ENCODE measurements around the gene ATP1B1. TPM values are rescaled to one million over a fixed set of nuclear protein-coding genes. Genes with fewer than 3 reads are reported as not detected.

Gene ATP1B1
- 15.5 and 32.1 TPM in 2 replicates for total RNA-seq

DNA sequence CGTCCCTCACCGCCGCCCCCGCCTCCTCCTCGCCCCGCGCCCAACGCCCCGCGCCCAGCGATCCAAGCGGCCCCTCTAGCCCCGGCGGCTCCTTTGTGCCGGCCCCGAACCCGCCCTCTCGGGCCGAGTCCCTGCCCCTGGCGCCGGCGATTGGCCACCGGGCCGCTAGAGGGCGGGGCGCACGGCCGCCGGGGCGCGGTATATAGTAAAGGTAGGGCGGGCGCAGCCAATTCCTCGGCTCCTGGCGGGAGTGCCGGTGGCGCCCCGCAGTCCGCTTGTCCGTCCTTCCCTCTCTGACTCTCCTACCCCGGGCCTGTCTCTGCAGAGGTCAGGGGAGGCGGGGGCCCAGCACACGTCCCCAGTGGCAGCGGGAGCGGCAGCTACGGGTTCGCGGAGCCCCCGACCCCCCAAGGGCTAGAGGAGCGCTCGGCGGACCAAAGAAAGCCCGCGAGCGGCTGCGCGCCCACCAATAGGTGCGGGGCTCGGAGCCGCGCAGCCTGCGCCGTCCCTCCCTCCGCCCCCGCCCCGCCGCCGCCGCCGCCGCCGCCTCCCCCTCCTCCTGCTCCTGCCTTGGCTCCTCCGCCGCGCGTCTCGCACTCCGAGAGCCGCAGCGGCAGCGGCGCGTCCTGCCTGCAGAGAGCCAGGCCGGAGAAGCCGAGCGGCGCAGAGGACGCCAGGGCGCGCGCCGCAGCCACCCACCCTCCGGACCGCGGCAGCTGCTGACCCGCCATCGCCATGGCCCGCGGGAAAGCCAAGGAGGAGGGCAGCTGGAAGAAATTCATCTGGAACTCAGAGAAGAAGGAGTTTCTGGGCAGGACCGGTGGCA is at the start of gene ATP1B1:
ATP1B1 (plus strand) TSS at position 596 of the 826 bp plus-strand sequence; CDS start at position 736, 140 bp downstream.

